Hepatocyte (in vitro differentiated cells): ENCODE data around the gene NKD1. TPM values are rescaled to one million over a fixed set of nuclear protein-coding genes. Genes with fewer than 3 reads are reported as not detected.

ENCODE experiments used
- DNase-seq: peaks from one replicate; pipeline ENCODE4 v3.0.0-alpha.2; 2016; ENCODE audit warnings: low spot score
- H2AFZ ChIP-seq: fragments of 200-600 bp; sonication (generic); 2 replicates; pipeline ENCODE4 v1.6.0; 2016; ENCODE audit warnings: antibody characterized with exemption, mild to moderate bottlenecking
- H3K27ac ChIP-seq: fragments of 200-600 bp; sonication (generic); 2 replicates; pipeline ENCODE4 v1.5.1; 2016; ENCODE audit warnings: mild to moderate bottlenecking
- H3K27me3 ChIP-seq: fragments of 200-600 bp; sonication (generic); 2 replicates; pipeline ENCODE4 v1.6.1; 2016
- H3K36me3 ChIP-seq: fragments of 200-600 bp; sonication (generic); replicated peaks from 2 replicates; pipeline ENCODE4 v1.5.1; 2016; ENCODE audit warnings: low read depth; ENCODE audit not compliant: insufficient read depth
- H3K4me1 ChIP-seq: fragments of 200-600 bp; sonication (generic); 2 replicates; pipeline ENCODE4 v1.5.1; 2016; ENCODE audit warnings: mild to moderate bottlenecking, moderate library complexity; ENCODE audit not compliant: insufficient read depth
- H3K4me2 ChIP-seq: fragments of 200-600 bp; sonication (generic); 2 replicates; pipeline ENCODE4 v1.6.0; 2016
- H3K4me3 ChIP-seq: fragments of 200-600 bp; sonication (generic); 2 replicates; pipeline ENCODE4 v1.5.1; 2016; ENCODE audit warnings: mild to moderate bottlenecking
- H3K79me2 ChIP-seq: fragments of 200-600 bp; sonication (generic); 2 replicates; pipeline ENCODE4 v1.6.0; 2017; ENCODE audit warnings: mild to moderate bottlenecking
- H3K9me2 ChIP-seq: fragments of 200-600 bp; sonication (generic); replicated peaks from 2 replicates; pipeline ENCODE4 v1.6.0; 2017; ENCODE audit warnings: mild to moderate bottlenecking; ENCODE audit not compliant: insufficient read depth
- H3K9me3 ChIP-seq: fragments of 200-600 bp; sonication (generic); 2 replicates; pipeline ENCODE4 v1.5.1; 2016; ENCODE audit warnings: low read depth, mild to moderate bottlenecking
- H4K20me1 ChIP-seq: fragments of 200-600 bp; sonication (generic); 2 replicates; pipeline ENCODE4 v1.6.0; 2016; ENCODE audit warnings: mild to moderate bottlenecking; ENCODE audit not compliant: insufficient read depth, poor library complexity, severe bottlenecking
- EZH2 ChIP-seq: fragments of 200-600 bp; sonication (generic); IDR thresholded peaks from 2 replicates; pipeline ENCODE4 v1.6.1; 2016; ENCODE audit warnings: antibody characterized with exemption, mild to moderate bottlenecking, borderline replicate concordance
- EZH2phosphoT487 ChIP-seq: fragments of 200-600 bp; sonication (generic); IDR thresholded peaks from one replicate; pipeline ENCODE4 v1.6.1; 2018; ENCODE audit warnings: antibody characterized with exemption, mild to moderate bottlenecking, low read depth, moderate library complexity; ENCODE audit not compliant: unreplicated experiment, severe bottlenecking
- WGBS: methylation state at CpG from one replicate; pipeline ENCODE4 v1.1.6; 2016; ENCODE audit warnings: low lambda C conversion rate; ENCODE audit errors: missing lambda C conversion rate; 5-methylcytosine and 5-hydroxymethylcytosine counted together
- polyA plus RNA-seq: library from polyadenylated mRNA; unstranded; fragments of >200 nt; fragmentation: Nextera tagmentation; extraction: Ambion mirVana; gene quantifications from 2 replicates; pipeline ENCODE4 v1.2.1, GENCODE V29; 2016
- total RNA-seq: library from RNA; depleted of rRNA; stranded (reverse); fragments of >200 nt; gene quantifications from 2 replicates; pipeline ENCODE4 v1.2.3, GENCODE V29; 2014
- TF ChIP-seq, protein P1 (sequence below): fragments of 200-600 bp; sonication (generic); IDR thresholded peaks from 2 replicates; pipeline ENCODE4 v1.5.1; 2016; ENCODE audit warnings: antibody characterized with exemption, mild to moderate bottlenecking; ENCODE audit not compliant: poor library complexity

NKD1 gene
- total and polyA plus RNA-seq, 2 experiments from 2014 or later, result 5.9 to 26.3 TPM

DNA sequence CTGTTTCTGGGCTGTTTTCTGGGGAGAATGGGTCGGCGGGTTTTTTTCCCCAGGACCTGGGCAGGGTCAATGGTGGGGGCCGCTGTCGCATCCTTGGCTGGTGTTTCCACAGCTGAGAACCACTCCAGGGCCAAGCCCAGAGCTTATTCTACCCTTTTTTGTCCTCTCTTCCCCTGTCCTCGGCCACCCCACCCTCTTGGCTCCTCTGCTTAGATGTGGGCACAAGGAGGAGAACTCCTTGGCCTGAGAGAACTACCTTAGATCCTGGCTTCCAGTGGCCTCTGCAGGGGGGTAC is 149.2 kb downstream of the NKD1 start:
- Histone ChIP-seq H3K27ac (no peak overlapping the region), H3K4me3 (no peak overlapping the region), H3K36me3 (no peaks in the 10 kb centered on the region), H3K9me2 (no peaks in the 10 kb centered on the region), H3K27me3 (peaks cover 6% of the 10 kb centered on the region), H3K4me1 (no peaks in the 10 kb centered on the region), H2AFZ (no peak overlapping the region), H4K20me1 (no peaks in the 10 kb centered on the region), H3K9me3 (no peaks in the 10 kb centered on the region), H3K79me2 (no peaks in the 10 kb centered on the region), H3K4me2 (no peak overlapping the region)
- TF ChIP-seq, protein P1, sequence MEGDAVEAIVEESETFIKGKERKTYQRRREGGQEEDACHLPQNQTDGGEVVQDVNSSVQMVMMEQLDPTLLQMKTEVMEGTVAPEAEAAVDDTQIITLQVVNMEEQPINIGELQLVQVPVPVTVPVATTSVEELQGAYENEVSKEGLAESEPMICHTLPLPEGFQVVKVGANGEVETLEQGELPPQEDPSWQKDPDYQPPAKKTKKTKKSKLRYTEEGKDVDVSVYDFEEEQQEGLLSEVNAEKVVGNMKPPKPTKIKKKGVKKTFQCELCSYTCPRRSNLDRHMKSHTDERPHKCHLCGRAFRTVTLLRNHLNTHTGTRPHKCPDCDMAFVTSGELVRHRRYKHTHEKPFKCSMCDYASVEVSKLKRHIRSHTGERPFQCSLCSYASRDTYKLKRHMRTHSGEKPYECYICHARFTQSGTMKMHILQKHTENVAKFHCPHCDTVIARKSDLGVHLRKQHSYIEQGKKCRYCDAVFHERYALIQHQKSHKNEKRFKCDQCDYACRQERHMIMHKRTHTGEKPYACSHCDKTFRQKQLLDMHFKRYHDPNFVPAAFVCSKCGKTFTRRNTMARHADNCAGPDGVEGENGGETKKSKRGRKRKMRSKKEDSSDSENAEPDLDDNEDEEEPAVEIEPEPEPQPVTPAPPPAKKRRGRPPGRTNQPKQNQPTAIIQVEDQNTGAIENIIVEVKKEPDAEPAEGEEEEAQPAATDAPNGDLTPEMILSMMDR, result no peak
- TF ChIP-seq EZH2, result no peak
- TF ChIP-seq EZH2phosphoT487, result no peak
- no peak for DNase-seq
- 96% methylated on average over 5 of the region's 5 CpGs for WGBS

DNA sequence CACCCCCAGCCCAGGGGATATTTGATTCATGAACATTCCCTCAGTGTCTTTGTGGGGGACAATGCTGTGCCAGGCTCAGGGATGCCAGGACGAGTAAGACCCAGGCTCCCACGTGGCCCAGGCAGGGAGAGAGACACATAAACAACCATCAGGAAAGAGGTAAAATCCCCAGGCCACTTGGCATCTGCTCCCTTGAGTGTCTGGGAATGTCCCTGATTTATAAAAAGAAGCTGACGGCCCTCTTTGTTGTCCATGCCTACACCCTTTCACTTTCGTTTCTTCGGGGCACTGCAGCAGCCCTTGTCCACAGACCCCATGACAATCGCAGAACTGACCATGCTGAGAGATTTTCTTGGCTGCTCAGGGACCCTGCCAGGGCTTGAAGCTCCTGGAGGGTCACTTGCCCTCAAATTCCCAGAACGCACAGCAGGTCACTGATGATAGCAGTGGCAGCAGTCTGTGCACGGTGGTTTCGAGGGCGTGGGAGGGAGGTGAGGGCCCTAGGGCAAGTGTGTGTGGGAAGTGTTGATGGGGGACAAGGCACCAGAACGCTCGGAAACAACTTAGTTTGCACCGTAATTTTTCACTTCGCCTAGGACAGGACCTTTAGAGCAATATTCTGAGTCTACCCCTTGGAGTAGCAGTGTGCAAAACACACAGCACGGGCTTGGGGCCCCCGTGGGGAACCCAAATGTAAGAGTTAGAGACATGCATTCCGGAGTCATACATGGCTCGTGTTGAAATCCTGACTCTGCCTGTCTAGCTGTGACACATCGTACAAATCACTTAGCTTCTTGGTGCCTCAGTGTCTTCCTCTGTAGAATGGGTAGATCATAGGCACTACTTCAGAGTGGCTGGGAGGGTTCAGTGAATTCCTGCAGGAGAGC is 149.9 kb downstream of the NKD1 start:
- no peaks in the 10 kb centered on the region for H3K9me3 ChIP-seq
- H3K36me3 ChIP-seq, result no peaks in the 10 kb centered on the region
- WGBS, result 82% methylated on average over 19 of the region's 19 CpGs
- H3K4me2 ChIP-seq, result no peak overlapping the region
- H2AFZ ChIP-seq, result no peak overlapping the region
- TF ChIP-seq EZH2, result no peak
- TF ChIP-seq, protein P1, result no peak
- no peak for TF ChIP-seq EZH2phosphoT487
- no peaks in the 10 kb centered on the region for H3K9me2 ChIP-seq
- H3K4me1 ChIP-seq, result no peaks in the 10 kb centered on the region
- H3K27me3 ChIP-seq, result peaks cover 6% of the 10 kb centered on the region
- H4K20me1 ChIP-seq, result no peaks in the 10 kb centered on the region
- H3K27ac ChIP-seq, result no peak overlapping the region
- H3K4me3 ChIP-seq, result no peak overlapping the region
- no peaks in the 10 kb centered on the region for H3K79me2 ChIP-seq
- no peak for DNase-seq

Other genes with a start within 250 kb of the NKD1 start
- 51.3 and 53.7 TPM in 2 replicates for gene BRD7, start 179.4 kb upstream of the NKD1 start, total RNA-seq
- 51.2 and 58.4 TPM in 2 replicates for gene BRD7, start 179.4 kb upstream of the NKD1 start, polyA plus RNA-seq
- gene SNX20, start 132.9 kb downstream of the NKD1 start, total RNA-seq, result not detected in 2 replicates
- not detected in 2 replicates for gene SNX20, start 132.9 kb downstream of the NKD1 start, polyA plus RNA-seq
- gene NOD2, start 145.2 kb downstream of the NKD1 start, total RNA-seq, result 0.12 and 0.13 TPM in 2 replicates
- gene NOD2, start 145.2 kb downstream of the NKD1 start, polyA plus RNA-seq, result not detected in 2 replicates
- 17.8 and 19.0 TPM in 2 replicates for gene CYLD, start 193.7 kb downstream of the NKD1 start, total RNA-seq
- gene CYLD, start 193.7 kb downstream of the NKD1 start, polyA plus RNA-seq, result 9.2 and 9.9 TPM in 2 replicates